Esophagus mucosa (tissue), 1 donor: Measurements from ENCODE around the gene MFSD6L. TPM values are rescaled to one million over a fixed set of nuclear protein-coding genes. Genes with fewer than 3 reads are reported as not detected.
A peak's percentile ranks its signal among the peaks of the same experiment; 100 is the strongest.
"Not testable (repeated sequence)": the region's sequence is repeated elsewhere in the genome, so short reads cannot be mapped to it uniquely, and the experiment has no call there.

ENCODE experiments used
- ATAC-seq: fragments of 200-7000 bp; cut with Tn5 transposase; one replicate; pipeline ENCODE4 v1.9.1; 2020
- total RNA-seq: library from RNA; stranded (reverse); gene quantifications from one replicate; pipeline ENCODE4 v1.2.4, GENCODE V29; 2023
- donor health status: DM: yes; HTN: yes; CAD: no.

The MFSD6L gene
- total RNA-seq, 1 donor from 2014 or later: 0.72 TPM

GRCh38 chr17:8826808-8827435, 27.8 kb upstream of the MFSD6L start:
- ATAC-seq: no peak

GRCh38 chr17:8825802-8826201, 26.6 kb upstream of the MFSD6L start:
- ATAC-seq: no peak

GRCh38 chr17:8823279-8823678, 24.1 kb upstream of the MFSD6L start:
- no peak for ATAC-seq

GRCh38 chr17:8822401-8823035, 23.4 kb upstream of the MFSD6L start:
- no peak for ATAC-seq

GRCh38 chr17:8821446-8822105, 22.4 kb upstream of the MFSD6L start:
- no peak for ATAC-seq

GRCh38 chr17:8820311-8821010, 21.3 kb upstream of the MFSD6L start:
- no peak for ATAC-seq

- no peak for ATAC-seq
These were observed 19.6 kb upstream of the MFSD6L start for GRCh38 chr17:8818654-8819330.

GRCh38 chr17:8818047-8818446, 18.9 kb upstream of the MFSD6L start:
- no peak for ATAC-seq

- peak; percentile 72 for ATAC-seq
These were observed 7.9 kb upstream of the MFSD6L start for GRCh38 chr17:8806926-8807550.

- ATAC-seq: peak; percentile 56
These were observed 7.2 kb upstream of the MFSD6L start for GRCh38 chr17:8806253-8806925.

- ATAC-seq: not testable (repeated sequence)
These were observed 6.2 kb upstream of the MFSD6L start for GRCh38 chr17:8805396-8805795.

- ATAC-seq: no peak
These were observed 4.6 kb upstream of the MFSD6L start for GRCh38 chr17:8803531-8804420.

GRCh38 chr17:8801135-8801840, 2.1 kb upstream of the MFSD6L start:
- ATAC-seq: no peak

- ATAC-seq: no peak
These were observed 1.5 kb upstream of the MFSD6L start for GRCh38 chr17:8800656-8801055.

GRCh38 chr17:8799570-8800212, 526 bp upstream of the MFSD6L start:
- no peak for ATAC-seq

GRCh38 chr17:8798176-8798845, 854 bp downstream of the MFSD6L start:
- no peak for ATAC-seq

GRCh38 chr17:8797621-8798175, 1.5 kb downstream of the MFSD6L start:
- ATAC-seq: no peak

GRCh38 chr17:8794636-8795035, 4.5 kb downstream of the MFSD6L start:
- no peak for ATAC-seq

- ATAC-seq: no peak
These were observed 5.5 kb downstream of the MFSD6L start for GRCh38 chr17:8793649-8794048.
